GM12875 (cell line): ENCODE measurements around the gene ZFYVE28.

Source experiments
- H3K4me3 ChIP-seq: one replicate; pipeline ENCODE4 v1.5.1; 2011; ENCODE audit warnings: low read depth, low read length, control low read depth
- TF ChIP-seq, protein P1 (sequence below): IDR thresholded peaks from 2 replicates; pipeline ENCODE4 v1.5.1; 2011; ENCODE audit warnings: low read depth, mild to moderate bottlenecking, control low read depth, inconsistent platforms, low read length, moderate library complexity, borderline replicate concordance; ENCODE audit not compliant: insufficient read depth

Gene ZFYVE28

DNA sequence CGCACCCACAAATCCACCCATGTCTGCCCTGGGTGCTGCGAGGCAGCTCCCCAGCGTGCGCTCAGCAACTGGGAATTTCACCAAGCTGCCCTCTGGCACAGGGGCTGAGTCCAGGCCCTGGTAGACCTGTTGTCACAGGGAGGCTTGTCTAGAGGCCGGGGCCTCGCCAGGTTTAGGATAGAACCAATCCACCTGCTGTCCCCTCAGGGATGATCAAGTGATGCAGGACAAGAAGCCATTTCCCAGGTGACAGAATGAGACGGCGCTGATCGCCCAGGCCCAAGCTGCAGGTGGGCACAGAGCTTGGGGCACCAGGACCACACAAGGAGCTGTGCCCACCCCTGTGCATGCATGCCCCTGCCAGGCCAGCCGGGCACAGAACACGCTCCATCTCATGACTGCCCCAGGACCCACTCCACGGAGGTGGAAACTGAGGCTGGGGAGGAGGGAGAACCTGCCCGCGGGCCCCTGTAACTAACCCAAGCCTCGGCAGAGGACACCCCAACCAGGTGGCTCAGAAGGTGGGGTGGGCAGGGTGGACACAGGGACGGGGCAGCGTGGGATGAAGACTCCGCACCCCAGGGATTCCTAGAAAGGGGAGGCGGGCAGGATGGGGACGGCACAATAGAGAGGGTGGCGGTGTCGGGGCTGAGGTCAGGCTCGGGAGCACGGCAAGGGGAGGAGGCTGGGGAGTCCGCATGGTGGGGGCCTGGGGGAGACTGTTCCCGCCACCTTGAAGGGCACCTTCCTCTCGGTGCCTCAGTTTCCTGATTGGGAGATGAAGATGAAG, 78.0 kb downstream of the ZFYVE28 start:
- TF ChIP-seq, protein P1, sequence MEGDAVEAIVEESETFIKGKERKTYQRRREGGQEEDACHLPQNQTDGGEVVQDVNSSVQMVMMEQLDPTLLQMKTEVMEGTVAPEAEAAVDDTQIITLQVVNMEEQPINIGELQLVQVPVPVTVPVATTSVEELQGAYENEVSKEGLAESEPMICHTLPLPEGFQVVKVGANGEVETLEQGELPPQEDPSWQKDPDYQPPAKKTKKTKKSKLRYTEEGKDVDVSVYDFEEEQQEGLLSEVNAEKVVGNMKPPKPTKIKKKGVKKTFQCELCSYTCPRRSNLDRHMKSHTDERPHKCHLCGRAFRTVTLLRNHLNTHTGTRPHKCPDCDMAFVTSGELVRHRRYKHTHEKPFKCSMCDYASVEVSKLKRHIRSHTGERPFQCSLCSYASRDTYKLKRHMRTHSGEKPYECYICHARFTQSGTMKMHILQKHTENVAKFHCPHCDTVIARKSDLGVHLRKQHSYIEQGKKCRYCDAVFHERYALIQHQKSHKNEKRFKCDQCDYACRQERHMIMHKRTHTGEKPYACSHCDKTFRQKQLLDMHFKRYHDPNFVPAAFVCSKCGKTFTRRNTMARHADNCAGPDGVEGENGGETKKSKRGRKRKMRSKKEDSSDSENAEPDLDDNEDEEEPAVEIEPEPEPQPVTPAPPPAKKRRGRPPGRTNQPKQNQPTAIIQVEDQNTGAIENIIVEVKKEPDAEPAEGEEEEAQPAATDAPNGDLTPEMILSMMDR: no peak
- H3K4me3 ChIP-seq: no peak overlapping the region

DNA sequence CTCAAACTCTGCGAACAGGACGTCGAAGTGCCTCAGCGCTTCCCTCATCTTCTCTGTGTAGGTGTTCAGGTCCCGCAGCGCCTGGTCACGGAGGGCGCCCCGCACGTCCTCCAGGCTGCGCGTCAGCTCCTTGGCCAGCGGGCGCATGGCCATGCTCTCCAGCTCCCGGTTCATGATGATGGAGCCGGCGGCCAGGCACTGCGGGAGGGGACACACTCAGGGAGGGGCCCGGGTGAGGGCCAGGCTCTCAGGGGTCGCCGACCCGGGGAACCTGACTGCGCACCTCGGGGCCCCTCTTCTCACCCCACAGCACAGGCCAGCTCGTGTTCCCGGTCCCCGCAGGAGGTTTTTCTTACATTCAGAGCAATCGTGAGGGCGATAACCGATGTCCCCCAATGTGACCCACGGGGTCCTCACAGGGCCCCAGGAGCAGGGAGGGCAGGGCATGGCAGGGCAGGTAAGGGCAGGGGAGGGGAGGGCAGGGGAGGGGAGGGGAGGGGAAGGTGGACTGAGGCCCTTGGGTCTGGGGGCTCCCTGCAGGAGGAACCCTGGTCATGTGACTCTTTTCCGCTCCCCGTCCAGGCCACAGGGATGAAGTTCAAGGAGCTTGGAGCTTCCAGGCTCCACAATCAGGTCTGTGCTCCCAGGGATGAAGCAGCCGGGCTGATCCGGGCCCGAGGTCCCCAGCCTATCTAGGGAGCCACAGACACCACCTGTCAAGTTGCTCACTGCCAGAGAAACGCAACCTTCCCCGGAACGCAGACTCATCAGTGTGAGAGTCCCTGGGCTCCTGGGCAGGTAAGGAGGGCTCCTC, 78.8 kb downstream of the ZFYVE28 start:
- TF ChIP-seq, protein P1: no peak
- H3K4me3 ChIP-seq: no peak overlapping the region

DNA sequence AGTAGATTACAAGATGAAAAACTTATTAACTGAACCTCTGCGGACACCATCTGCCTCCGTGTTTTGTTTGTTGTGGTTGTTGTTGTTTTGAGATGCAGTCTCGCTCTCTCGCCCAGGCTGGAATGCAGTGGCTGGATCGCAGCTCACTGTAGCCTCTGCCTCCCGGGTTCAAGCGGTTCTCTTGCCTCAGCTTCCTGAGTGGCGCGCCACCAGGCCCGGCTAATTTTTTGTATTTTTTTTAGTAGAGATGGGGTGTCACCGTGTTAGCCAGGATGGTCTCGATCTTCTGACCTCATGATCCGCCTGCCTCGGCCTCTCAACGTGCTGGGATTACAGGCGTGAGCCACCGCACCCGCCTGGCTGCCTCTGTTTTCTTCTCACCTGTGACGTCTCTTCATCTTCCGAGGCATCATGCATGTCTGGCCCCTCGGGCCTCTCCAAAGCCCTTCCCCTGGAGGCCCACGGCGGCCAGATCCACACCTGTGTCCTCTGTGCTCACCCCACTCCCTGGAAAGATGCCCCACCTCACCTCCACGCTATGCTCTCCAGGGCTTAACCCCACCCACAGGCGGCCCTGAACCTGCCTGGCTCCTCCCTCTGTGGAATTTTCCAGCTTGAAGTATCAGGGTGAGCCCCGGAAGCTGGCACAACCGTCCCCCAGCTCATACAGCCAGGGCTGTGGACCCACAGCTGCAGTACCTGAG, 79.5 kb downstream of the ZFYVE28 start:
- no peak overlapping the region for H3K4me3 ChIP-seq
- TF ChIP-seq, protein P1: no peak

DNA sequence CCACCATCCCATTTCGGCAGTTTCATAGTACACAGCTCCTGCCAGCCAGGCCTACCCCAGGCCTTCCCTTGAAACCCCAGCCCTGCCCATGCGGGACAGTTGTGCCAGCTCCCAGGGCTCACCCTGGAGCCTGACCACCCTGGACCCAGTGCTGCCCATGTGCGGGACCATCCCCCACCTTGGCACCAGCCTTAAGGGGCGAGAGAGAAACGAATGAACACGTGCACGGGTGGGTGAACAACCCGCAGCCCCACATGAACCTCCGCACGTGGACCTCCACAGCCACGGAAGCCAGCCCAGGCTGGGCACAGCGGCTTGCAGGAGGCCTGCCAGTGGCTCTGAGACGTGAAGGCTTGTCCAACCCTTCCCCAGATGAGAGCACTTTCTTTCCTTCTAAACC, 80.5 kb downstream of the ZFYVE28 start:
- TF ChIP-seq, protein P1: no peak
- H3K4me3 ChIP-seq: no peak overlapping the region

DNA sequence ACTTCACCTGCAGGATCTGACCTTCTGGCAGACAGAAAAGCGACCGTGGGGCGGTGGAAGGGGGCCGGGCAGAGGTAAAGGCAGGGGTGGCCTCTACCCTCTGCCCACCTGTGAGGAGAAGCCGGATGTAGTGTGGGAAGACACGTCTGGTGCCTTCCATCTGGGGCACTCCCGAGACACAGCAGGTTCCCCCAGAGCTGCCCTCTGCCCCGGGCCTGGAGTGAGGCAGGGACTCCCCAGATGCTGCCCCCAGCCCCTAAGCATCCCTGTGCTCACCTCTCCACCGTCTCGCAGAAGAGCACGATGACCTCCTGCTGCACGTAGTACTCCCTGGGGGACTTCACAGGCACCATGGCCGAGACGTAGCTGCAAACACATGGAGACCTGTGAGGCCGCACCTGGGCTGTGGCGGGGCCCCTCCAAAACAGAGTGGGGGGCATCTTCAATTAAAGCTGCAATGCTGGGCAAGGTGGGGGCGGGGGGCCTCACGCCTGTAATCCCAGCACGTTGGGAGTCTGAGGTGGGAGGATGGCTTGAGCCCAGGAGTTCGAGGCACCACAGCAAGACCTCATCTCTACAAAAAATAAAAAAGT, 81.2 kb downstream of the ZFYVE28 start:
- TF ChIP-seq, protein P1: no peak
- H3K4me3 ChIP-seq: no peak overlapping the region

DNA sequence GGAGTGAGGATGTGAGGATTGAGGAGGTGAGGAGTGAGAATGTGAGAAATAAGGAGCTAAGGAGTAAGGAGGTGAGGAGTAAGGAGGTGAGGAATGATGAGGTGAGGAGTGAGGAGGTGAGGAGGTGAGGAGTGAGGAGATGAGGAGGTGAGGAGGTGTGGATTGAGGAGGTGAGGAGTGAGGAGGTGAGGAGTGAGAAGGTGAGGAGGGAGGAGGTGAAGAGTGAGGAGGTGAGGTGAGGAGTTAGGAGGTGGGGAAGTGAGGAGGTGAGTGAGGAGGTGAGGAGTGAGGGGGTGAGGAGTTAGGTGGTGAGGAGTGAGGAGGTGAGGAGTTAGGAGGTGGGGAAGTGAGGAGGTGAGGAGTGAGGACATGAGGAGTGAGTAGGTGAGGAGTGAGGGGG, 81.8 kb downstream of the ZFYVE28 start:
- H3K4me3 ChIP-seq: no peak overlapping the region
- TF ChIP-seq, protein P1: no peak
